Coronary artery (tissue), 2 donors: ENCODE data around the gene TRIM4.
"Not testable (repeated sequence)": the region's sequence is repeated elsewhere in the genome, so short reads cannot be mapped to it uniquely, and the experiment has no call there.

Source experiments
- DNase-seq: peaks from one replicate; pipeline ENCODE4 v3.0.0-alpha.2; 2017; ENCODE audit warnings: low spot score
- H3K27ac ChIP-seq, 2 donors: fragments of 200-600 bp; sonication (generic); one replicate each; pipeline ENCODE4 v1.5.1; 2016 to 2019
- H3K4me3 ChIP-seq: fragments of 200-600 bp; sonication (generic); 2 replicates; pipeline ENCODE4 v1.5.1; 2016; ENCODE audit warnings: mild to moderate bottlenecking, moderate library complexity
- TF ChIP-seq, protein P1 (sequence below): fragments of 200-600 bp; sonication (generic); IDR thresholded peaks from one replicate; pipeline ENCODE4 v1.5.1; 2019; ENCODE audit warnings: antibody characterized with exemption

The TRIM4 gene

GRCh38 chr7:99893280-99893679, 26.1 kb downstream of the TRIM4 start:
- H3K4me3 ChIP-seq: no peak overlapping the region

DNA sequence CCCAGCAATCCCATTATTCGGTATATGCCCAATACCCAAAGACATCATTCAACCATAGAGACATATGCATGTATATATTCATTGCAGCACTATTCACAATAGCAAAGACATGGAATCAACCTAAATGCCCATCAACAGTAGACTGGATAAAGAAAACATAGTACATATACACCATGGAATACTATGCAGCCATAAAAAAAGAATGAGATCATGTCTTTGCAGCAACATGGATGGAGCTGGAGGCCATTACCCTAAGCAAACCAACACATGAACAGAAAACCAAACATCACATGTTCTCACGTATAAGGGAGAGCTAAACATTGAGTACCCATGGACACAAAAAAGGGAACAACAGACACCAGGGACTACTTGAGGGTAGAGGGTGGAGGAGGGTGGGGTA, 29.0 kb downstream of the TRIM4 start:
- H3K4me3 ChIP-seq, H3K27ac ChIP-seq, DNase-seq: not testable (repeated sequence)

More at GRCh38 chr7:99893280-99893679, 26.1 kb downstream of the TRIM4 start:
- H3K27ac ChIP-seq: no peak overlapping the region
- no peak for DNase-seq
- TF ChIP-seq, protein P1, sequence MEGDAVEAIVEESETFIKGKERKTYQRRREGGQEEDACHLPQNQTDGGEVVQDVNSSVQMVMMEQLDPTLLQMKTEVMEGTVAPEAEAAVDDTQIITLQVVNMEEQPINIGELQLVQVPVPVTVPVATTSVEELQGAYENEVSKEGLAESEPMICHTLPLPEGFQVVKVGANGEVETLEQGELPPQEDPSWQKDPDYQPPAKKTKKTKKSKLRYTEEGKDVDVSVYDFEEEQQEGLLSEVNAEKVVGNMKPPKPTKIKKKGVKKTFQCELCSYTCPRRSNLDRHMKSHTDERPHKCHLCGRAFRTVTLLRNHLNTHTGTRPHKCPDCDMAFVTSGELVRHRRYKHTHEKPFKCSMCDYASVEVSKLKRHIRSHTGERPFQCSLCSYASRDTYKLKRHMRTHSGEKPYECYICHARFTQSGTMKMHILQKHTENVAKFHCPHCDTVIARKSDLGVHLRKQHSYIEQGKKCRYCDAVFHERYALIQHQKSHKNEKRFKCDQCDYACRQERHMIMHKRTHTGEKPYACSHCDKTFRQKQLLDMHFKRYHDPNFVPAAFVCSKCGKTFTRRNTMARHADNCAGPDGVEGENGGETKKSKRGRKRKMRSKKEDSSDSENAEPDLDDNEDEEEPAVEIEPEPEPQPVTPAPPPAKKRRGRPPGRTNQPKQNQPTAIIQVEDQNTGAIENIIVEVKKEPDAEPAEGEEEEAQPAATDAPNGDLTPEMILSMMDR: no peak

DNA sequence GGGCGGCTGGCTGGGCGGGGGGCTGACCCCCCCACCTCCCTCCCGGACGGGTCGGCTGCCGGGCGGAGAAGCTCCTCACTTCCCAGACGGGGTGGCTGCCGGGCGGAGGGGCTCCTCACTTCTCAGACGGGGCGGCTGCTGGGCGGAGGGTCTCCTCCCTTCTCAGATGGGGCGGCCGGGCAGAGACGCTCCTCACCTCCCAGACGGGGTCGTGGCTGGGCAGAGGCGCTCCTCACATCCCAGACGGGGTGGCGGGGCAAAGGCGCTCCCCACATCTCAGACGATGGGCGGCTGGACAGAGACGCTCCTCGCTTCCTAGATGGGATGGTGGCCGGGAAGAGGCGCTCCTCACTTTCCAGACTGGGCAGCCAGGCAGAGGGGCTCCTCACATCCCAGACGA, 31.0 kb downstream of the TRIM4 start:
- not testable (repeated sequence) for H3K4me3 ChIP-seq, DNase-seq, H3K27ac ChIP-seq

DNA sequence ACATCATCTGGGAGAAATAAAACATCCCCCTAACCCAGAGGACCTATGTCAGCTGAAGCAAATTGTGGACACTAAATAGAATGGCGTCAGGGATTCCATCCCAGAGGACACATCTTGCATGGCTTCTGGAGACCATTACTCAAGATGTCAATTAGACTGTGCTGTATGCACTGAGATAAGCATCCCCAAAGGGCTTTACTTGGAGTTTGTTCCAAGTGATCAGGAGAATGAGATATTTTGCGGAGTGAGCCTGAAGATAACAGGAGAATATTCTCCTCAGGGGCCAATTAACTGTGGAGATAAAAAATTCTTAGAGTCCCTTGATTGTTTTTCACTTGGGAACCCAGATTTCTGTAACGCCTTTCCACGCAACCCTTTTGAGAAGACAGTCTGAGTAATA, 38.0 kb downstream of the TRIM4 start:
- no peak overlapping the region for H3K27ac ChIP-seq
- TF ChIP-seq, protein P1: no peak
- no peak for DNase-seq
- H3K4me3 ChIP-seq: no peak overlapping the region

DNA sequence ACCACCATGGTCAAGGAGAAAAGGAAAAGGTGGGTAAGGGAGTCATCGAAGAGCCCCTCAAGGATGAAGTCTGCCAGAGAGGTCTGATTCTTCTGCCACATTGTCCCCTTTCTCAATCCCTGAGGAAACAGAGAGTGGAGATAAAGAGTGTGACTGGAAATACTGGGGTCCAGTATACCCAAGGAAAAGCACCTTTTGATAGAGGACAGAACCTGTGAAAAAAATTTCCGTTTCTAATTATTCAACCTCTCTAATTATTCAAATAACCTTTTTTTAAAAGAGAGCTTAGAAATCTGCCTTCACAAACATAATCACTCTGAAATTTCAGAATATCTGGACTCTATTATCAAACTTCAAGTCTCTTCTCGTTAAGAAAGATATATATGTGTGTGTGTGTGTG, 42.4 kb downstream of the TRIM4 start, which contains the start of gene OR2AE1:
Gene OR2AE1 (minus strand): TSS at position 101 of the 400 bp plus-strand sequence. CDS start 0 bp downstream, at position 101.
- TF ChIP-seq, protein P1: no peak
- H3K27ac ChIP-seq: no peak within 1 kb of the TSS
- DNase-seq: no peak

DNA sequence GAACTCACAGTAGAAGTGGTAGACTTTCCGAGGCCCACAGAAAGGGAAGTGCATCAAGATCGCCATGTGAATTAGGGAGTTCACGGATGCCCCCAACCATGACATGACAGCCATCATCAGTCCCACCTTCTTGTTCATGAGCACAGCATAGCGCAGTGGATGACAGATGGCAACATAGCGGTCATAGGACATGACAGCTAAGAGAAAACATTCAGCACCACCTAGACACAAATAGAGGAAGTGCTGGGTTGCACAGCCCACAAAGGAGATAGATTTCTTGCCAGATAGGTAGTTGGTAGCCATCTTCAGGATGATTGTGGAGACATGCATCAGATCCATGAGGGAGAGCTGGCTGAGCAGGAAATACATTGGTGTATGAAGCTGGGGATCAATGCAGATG, 42.8 kb downstream of the TRIM4 start:
- Histone ChIP-seq H3K4me3 (no peak overlapping the region), H3K27ac (no peak overlapping the region)
- TF ChIP-seq, protein P1: no peak
- DNase-seq: no peak

More for the DNA sequence above, 42.4 kb downstream of the TRIM4 start, which contains the start of gene OR2AE1:
- H3K4me3 ChIP-seq: no peak within 1 kb of the TSS

- Histone ChIP-seq H3K4me3 (no peak overlapping the region), H3K27ac (no peak overlapping the region)
- no peak for DNase-seq
- TF ChIP-seq, protein P1: no peak
Observed at GRCh38 chr7:99868246-99868645, 51.1 kb downstream of the TRIM4 start.

GRCh38 chr7:99867477-99867876, 51.9 kb downstream of the TRIM4 start:
- not testable (repeated sequence) for H3K4me3 ChIP-seq, DNase-seq, H3K27ac ChIP-seq

GRCh38 chr7:99863847-99864440, 55.4 kb downstream of the TRIM4 start:
- TF ChIP-seq, protein P1: no peak
- Histone ChIP-seq H3K4me3 (no peak overlapping the region), H3K27ac (no peak overlapping the region)
- no peak for DNase-seq
